Tongue (tissue), 2 donors: ENCODE measurements around the gene WDR13. TPM values are rescaled to one million over a fixed set of nuclear protein-coding genes. Genes with fewer than 3 reads are reported as not detected.

Source experiments
- small RNA-seq: library from RNA; depleted of rRNA; stranded (forward); fragments of <200 nt; gene quantifications from one replicate; pipeline ENCODE3, GENCODE V24; 2014; ENCODE audit warnings: low replicate concordance
- total RNA-seq: library from RNA; depleted of rRNA; stranded (reverse); fragments of >200 nt; gene quantifications from one replicate; pipeline ENCODE4 v1.2.3, GENCODE V29; 2014

WDR13 gene
- total RNA-seq, 1 donor from 2014 or later = 100 TPM

Small RNA genes within 50 kb of the gene (small RNA-seq; reads per million reads assigned to genes)
- not detected for gene MRPL32P1

Other genes with a start within 250 kb of the WDR13 start
- gene SSX3, start 240.8 kb upstream of the WDR13 start, total RNA-seq = not detected
- not detected for gene SSX4, start 214.0 kb upstream of the WDR13 start, total RNA-seq
- not detected for gene SSX4B, start 185.5 kb upstream of the WDR13 start, total RNA-seq
- gene SLC38A5, start 127.2 kb upstream of the WDR13 start, total RNA-seq = 3.7 TPM
- gene FTSJ1, start 121.3 kb upstream of the WDR13 start, total RNA-seq = 22.8 TPM
- gene PORCN, start 88.5 kb upstream of the WDR13 start, total RNA-seq = 2.3 TPM
- 22.8 TPM for gene EBP, start 75.7 kb upstream of the WDR13 start, total RNA-seq
- 8.0 TPM for gene TBC1D25, start 57.8 kb upstream of the WDR13 start, total RNA-seq
- 141 TPM for gene RBM3, start 23.0 kb upstream of the WDR13 start, total RNA-seq
- gene WAS, start 86.3 kb downstream of the WDR13 start, total RNA-seq = 1.6 TPM
- gene SUV39H1, start 99.2 kb downstream of the WDR13 start, total RNA-seq = 2.9 TPM
- gene GLOD5, start 164.3 kb downstream of the WDR13 start, total RNA-seq = not detected
- gene GATA1, start 189.1 kb downstream of the WDR13 start, total RNA-seq = 0.41 TPM
- gene HDAC6, start 204.6 kb downstream of the WDR13 start, total RNA-seq = 119 TPM
- gene ERAS, start 229.0 kb downstream of the WDR13 start, total RNA-seq = not detected
- gene PCSK1N, start 238.1 kb downstream of the WDR13 start, total RNA-seq = 2.5 TPM